K562 (cell line): ENCODE results near the gene RBM4B. TPM values are rescaled to one million over a fixed set of nuclear protein-coding genes. Genes with fewer than 3 reads are reported as not detected.

Experiments
- ATAC-seq: fragments of 200-7000 bp; cut with Tn5 transposase; 3 replicates; pipeline ENCODE4 v1.9.1; 2020; ENCODE audit warnings: moderate library complexity
- BruUV-seq: library from RNA; stranded (reverse); fragments of 400-500 nt; replicated peaks from 2 replicates; lab custom pipeline; 2021; lab: Mats Ljungman, UMichigan
- CTCF ChIA-PET: fragments of 300-600 bp; formaldehyde crosslinking; extraction: SDS; loops from one replicate; lab custom pipeline; 2021; ENCODE audit warnings: low intra/inter-chr PET ratio; lab: Yijun Ruan, JAX
- POLR2A ChIA-PET: fragments of 300-600, 350-650 bp; sonication (Branson Sonifier 250); formaldehyde crosslinking; extraction: SDS; loops from one replicate; lab custom pipeline; 2021; ENCODE audit warnings: antibody characterized with exemption, inconsistent platforms; lab: Yijun Ruan, JAX
- DNase-seq, 4 experiments: peaks; one replicate each; pipeline versions ENCODE4 v3.0.0 to v3.0.0-alpha.2; 2011 to 2018; ENCODE audit warnings: low spot score in 3 of 4, mixed read lengths in 3 of 4; ENCODE audit errors: extremely low read depth in 1 of 4
- FAIRE-seq: peaks from 2 replicates; lab custom pipeline; 2011; peaks lifted over from hg19 to GRCh38; lab: Jason Lieb, UNC
- H2AFZ ChIP-seq: 2 replicates; pipeline ENCODE4 v1.6.0; 2011; ENCODE audit warnings: low read depth, low read length, control low read depth, inconsistent platforms
- H3K27ac ChIP-seq: fragments of 200-600 bp; 3 replicates; pipeline ENCODE4 v1.8.0; 2011; ENCODE audit warnings: low read depth, mild to moderate bottlenecking, control low read depth, inconsistent platforms, low read length, moderate library complexity, mixed read lengths; ENCODE audit errors: extremely low read depth
- H3K27me3 ChIP-seq, 2 experiments: fragments of 300-600 bp in 1 of 2; 2 replicates in 1 of 2; 3 replicates in 1 of 2; pipeline versions ENCODE4 v1.6.0 to v1.8.0; 2011; ENCODE audit warnings: inconsistent platforms in 2 of 2, low read length in 2 of 2, mild to moderate bottlenecking in 1 of 2, mixed read lengths in 1 of 2, moderate library complexity in 1 of 2; ENCODE audit not compliant: control insufficient read depth in 2 of 2, insufficient read depth in 2 of 2
- H3K36me3 ChIP-seq: fragments of 300-600 bp; 3 replicates; pipeline ENCODE4 v1.8.0; 2011; ENCODE audit warnings: mild to moderate bottlenecking, low read length, inconsistent platforms; ENCODE audit not compliant: control insufficient read depth, insufficient read depth
- H3K4me1 ChIP-seq, 2 experiments: fragments of 200-600 bp in 1 of 2; replicated peaks in 1 of 2; 2 replicates in 1 of 2; 3 replicates in 1 of 2; pipeline versions ENCODE4 v1.5.1 to v1.8.0; 2011; ENCODE audit warnings: inconsistent platforms in 2 of 2, low read length in 2 of 2, mild to moderate bottlenecking in 1 of 2, mixed read lengths in 1 of 2, moderate library complexity in 1 of 2; ENCODE audit not compliant: control insufficient read depth in 2 of 2, insufficient read depth in 2 of 2
- H3K4me2 ChIP-seq: 2 replicates; pipeline ENCODE4 v1.6.1; 2011; ENCODE audit warnings: low read length, control low read depth, inconsistent platforms, mixed read lengths; ENCODE audit not compliant: insufficient read depth
- H3K4me3 ChIP-seq: fragments of 200-600 bp; sonication (generic), shearing (Covaris generic); 2 replicates; pipeline ENCODE4 v1.5.1; 2016; ENCODE audit warnings: control low read depth, inconsistent platforms
- H3K79me2 ChIP-seq: fragments of 200-600 bp; 3 replicates; pipeline ENCODE4 v1.8.0; 2011; ENCODE audit warnings: low read length, inconsistent platforms; ENCODE audit not compliant: control insufficient read depth, insufficient read depth
- H3K9ac ChIP-seq, 2 experiments: 2 replicates each; pipeline versions ENCODE4 v1.6.0 to v1.6.1; 2011; ENCODE audit warnings: low read depth in 2 of 2, low read length in 2 of 2, control low read depth in 1 of 2, inconsistent platforms in 1 of 2, mild to moderate bottlenecking in 1 of 2, mixed read lengths in 1 of 2; ENCODE audit not compliant: insufficient read depth in 1 of 2
- H3K9me1 ChIP-seq: one replicate; pipeline ENCODE4 v1.6.0; 2011; ENCODE audit warnings: inconsistent platforms, mild to moderate bottlenecking, low read length, moderate library complexity; ENCODE audit not compliant: control insufficient read depth, insufficient read depth
- H3K9me3 ChIP-seq: replicated peaks from 2 replicates; pipeline ENCODE4 v1.5.1; 2011; ENCODE audit warnings: low read depth, low read length, inconsistent platforms; ENCODE audit not compliant: control insufficient read depth, insufficient read depth
- H4K20me1 ChIP-seq: replicated peaks from 2 replicates; pipeline ENCODE4 v1.6.1; 2011; ENCODE audit warnings: low read length, inconsistent platforms, mixed read lengths; ENCODE audit not compliant: control insufficient read depth, insufficient read depth
- JUN ChIP-seq, 2 experiments: sonication (generic) in 1 of 2; formaldehyde crosslinking in 1 of 2; IDR thresholded peaks; 2 replicates each; pipeline versions ENCODE4 v1.6.1 to v1.8.0; 2012 to 2022; ENCODE audit warnings: borderline replicate concordance in 2 of 2, mild to moderate bottlenecking in 2 of 2, improper control_type of control experiment in 1 of 2, low read depth in 1 of 2, low read length in 1 of 2, missing genetic modification reagents in 1 of 2
- MYBL2 ChIP-seq, 2 experiments: fragments of 450-650 bp in 1 of 2; sonication (generic) in 1 of 2; formaldehyde crosslinking in 1 of 2; IDR thresholded peaks; 2 replicates each; pipeline versions ENCODE4 v1.6.1 to v1.8.1; 2017 to 2022; ENCODE audit warnings: borderline replicate concordance in 1 of 2, inconsistent platforms in 1 of 2, low read depth in 1 of 2, mild to moderate bottlenecking in 1 of 2, missing genetic modification reagents in 1 of 2, moderate library complexity in 1 of 2
- NFE2 ChIP-seq: IDR thresholded peaks from 2 replicates; pipeline ENCODE4 v1.6.1; 2014; ENCODE audit warnings: antibody characterized with exemption, low read depth
- RBFOX2 ChIP-seq: fragments of 200-400 bp; formaldehyde crosslinking; IDR thresholded peaks from 2 replicates; pipeline ENCODE4 v1.6.1; 2017; ENCODE audit warnings: low read depth, mild to moderate bottlenecking, low read length, moderate library complexity
- RBM22 ChIP-seq: fragments of 200-400 bp; formaldehyde crosslinking; IDR thresholded peaks from 2 replicates; pipeline ENCODE4 v1.6.1; 2018; ENCODE audit warnings: low read length, low read depth; ENCODE audit not compliant: poor library complexity, severe bottlenecking
- ZNF830 ChIP-seq: fragments of 250-450 bp; sonication (Bioruptor Pico); IDR thresholded peaks from 2 replicates; pipeline ENCODE4 v1.5.0; 2021; ENCODE audit warnings: mild to moderate bottlenecking
- WGBS: fragments of 100-300 bp; shearing (Covaris generic); methylation state at CpG from one replicate; pipeline ENCODE4 v1.1.6; 2016; ENCODE audit warnings: low coverage, mixed read lengths; ENCODE audit not compliant: insufficient coverage; ENCODE audit errors: missing lambda C conversion rate; 5-methylcytosine and 5-hydroxymethylcytosine counted together
- in situ Hi-C: fragments of 300-500 bp; cut with MboI; formaldehyde crosslinking; loops from 4 replicates; pipeline ENCODE4 v1.15.0; 2018; ENCODE audit warnings: inconsistent platforms, mixed read lengths
- intact Hi-C: fragments of 100-400 bp; cut with micrococcal nuclease; formaldehyde crosslinking; loops from 2 replicates; pipeline ENCODE4 v1.14.2; 2022
- polyA plus RNA-seq, 8 experiments: library from polyadenylated mRNA; depleted of rRNA in 4 of 8; stranded (reverse) in 5 of 8; unstranded in 3 of 8; fragments of >200 nt; fragmentation: Nextera tagmentation in 2 of 8; fragmentation: Illumina TruSeq in 1 of 8; extraction: Ambion mirVana in 2 of 8; extraction: Trizol in 1 of 8; gene quantifications; 2 replicates each; pipeline versions ENCODE4 v1.2.1 to v1.2.3, GENCODE V29; 2011 to 2014; ENCODE audit warnings: inconsistent platforms in 1 of 8, missing spikeins in 1 of 8
- total RNA-seq, 7 experiments: library from RNA; depleted of rRNA in 6 of 7; stranded (reverse); fragments of >200 nt in 6 of 7; fragmentation: Illumina TruSeq in 2 of 7; extraction: Trizol in 2 of 7; gene quantifications; 2 replicates each; pipeline versions ENCODE4 v1.2.1 to v1.2.3, GENCODE V29; 2011 to 2021; ENCODE audit warnings: low replicate concordance in 1 of 7

Gene RBM4B
- total and polyA plus RNA-seq, 9 of the 15 experiments (the other 6 are each of a cell fraction or from before 2014, with no cell fraction given): 14.6 to 39.9 (median 23.3) TPM

DNA sequence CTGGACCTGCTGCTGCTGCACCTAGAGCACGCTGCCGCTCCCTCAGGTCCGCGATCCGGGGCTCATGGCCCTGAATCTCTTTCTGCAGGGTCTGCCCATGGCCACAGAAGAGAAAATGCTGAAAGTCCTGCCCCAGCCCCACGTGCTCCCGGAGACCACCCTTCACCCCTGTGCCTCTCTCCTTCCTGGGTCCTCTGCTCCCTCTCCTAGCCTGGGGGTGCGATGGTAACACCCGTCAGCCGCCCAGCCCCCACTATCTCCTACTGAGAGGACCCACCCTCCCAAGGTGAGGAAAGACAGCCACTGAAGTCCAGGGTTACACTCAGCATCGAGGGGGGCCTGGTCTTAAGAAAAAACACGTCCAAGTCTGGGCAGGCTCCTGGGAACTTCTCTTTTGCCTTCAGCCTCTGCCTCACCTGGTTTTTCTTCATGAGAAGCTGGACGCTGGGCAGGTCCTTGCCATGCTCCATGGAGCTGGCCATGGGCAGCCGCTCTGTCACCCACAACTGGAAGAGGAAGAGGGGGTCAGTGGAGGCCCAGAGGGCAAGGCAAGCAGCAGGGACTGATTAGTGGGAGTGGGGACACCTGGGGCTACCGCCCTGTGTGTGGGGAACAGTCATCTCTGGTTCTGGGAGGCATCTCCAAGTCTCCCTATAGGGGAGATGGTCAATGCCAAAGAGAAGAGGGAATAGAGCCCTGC is 15.8 kb upstream of the RBM4B start:
- Histone ChIP-seq H3K36me3 (peaks cover 90% of the 10 kb centered on the region; the same call in 2 of the 3 replicates), H3K4me3 (no peak overlapping the region), H3K79me2 (no peaks in the 10 kb centered on the region), H3K4me1 (peaks cover 0 to 22% of the 10 kb centered on the region in 2 experiments; a peak in 2 of 5 replicates), H4K20me1 (0 out of 2 replicates have a peak, but pooled peaks cover 4% of the 10 kb centered on the region), H3K4me2 (no peak overlapping the region), H3K9ac (peak overlapping the region in 1 of 2 experiments; percentile 62; a peak in 1 of 4 replicates), H3K27me3 (no peaks in the 10 kb centered on the region), H2AFZ (no peak overlapping the region), H3K9me3 (no peaks in the 10 kb centered on the region), H3K9me1 (no peaks in the 10 kb centered on the region), H3K27ac (no peak overlapping the region)
- ChIA-PET CTCF (interaction anchor here (0.8 to 4.4 kb wide), 5 partner anchors 136 to 192 kb away, joined by 3 to 73 read pairs (median 4); no protein-coding TSS in a partner anchor), POLR2A (interaction anchor here (0.7 to 2.1 kb wide), 3 partner anchors 8 to 141 kb away, joined by 3 to 7 read pairs (median 3); no protein-coding TSS in a partner anchor)
- TF ChIP-seq ZNF830 (CRISPR knock-in tag) (no peak), MYBL2 (IDR thresholded peaks at IDR 0.05; ENCODE audit: low read depth) (no peak), MYBL2 (CRISPR knock-in tag; IDR thresholded peaks at IDR 0.05; ENCODE audit: borderline replicate concordance) (no peak), RBFOX2 (peak; percentile 25; the same call in 1 of the 2 replicates), NFE2 (no peak), RBM22 (peak; percentile 38), JUN (IDR thresholded peaks at IDR 0.05; ENCODE audit: borderline replicate concordance, low read depth, low read length) (no peak), JUN (CRISPR knock-in tag; IDR thresholded peaks at IDR 0.05; ENCODE audit: borderline replicate concordance) (no peak)
- FAIRE-seq (no peak), ATAC-seq (no peak), DNase-seq (no peak)
- in situ Hi-C loops (loop anchor here (5.0 kb wide), 2 partner anchors 139 to 289 kb away; no protein-coding TSS in a partner anchor), intact Hi-C loops (loop anchor here (1.0 to 2.0 kb wide), 3 partner anchors 141 to 283 kb away; no protein-coding TSS in a partner anchor)
- 90% methylated on average over 14 of the region's 15 CpGs for WGBS
- no TSS peak for BruUV-seq
